Stimulated activated CD8-positive, alpha-beta memory T cell treated with anti-CD3 and anti-CD28 coated beads, Interleukin-7, amount 100 ng/mL, for 24 hours (primary cell): Measurements from ENCODE around the gene PEAK3.
"Not testable (repeated sequence)": the region's sequence is repeated elsewhere in the genome, so short reads cannot be mapped to it uniquely, and the experiment has no call there.

Experiments used
- DNase-seq: peaks from one replicate; pipeline ENCODE4 v3.0.0-alpha.2; 2020; ENCODE audit warnings: low read depth

Gene PEAK3

GRCh38 chr19:2288818-2289713 is 7.1 kb upstream of the PEAK3 start:
- no peak for DNase-seq

DNA sequence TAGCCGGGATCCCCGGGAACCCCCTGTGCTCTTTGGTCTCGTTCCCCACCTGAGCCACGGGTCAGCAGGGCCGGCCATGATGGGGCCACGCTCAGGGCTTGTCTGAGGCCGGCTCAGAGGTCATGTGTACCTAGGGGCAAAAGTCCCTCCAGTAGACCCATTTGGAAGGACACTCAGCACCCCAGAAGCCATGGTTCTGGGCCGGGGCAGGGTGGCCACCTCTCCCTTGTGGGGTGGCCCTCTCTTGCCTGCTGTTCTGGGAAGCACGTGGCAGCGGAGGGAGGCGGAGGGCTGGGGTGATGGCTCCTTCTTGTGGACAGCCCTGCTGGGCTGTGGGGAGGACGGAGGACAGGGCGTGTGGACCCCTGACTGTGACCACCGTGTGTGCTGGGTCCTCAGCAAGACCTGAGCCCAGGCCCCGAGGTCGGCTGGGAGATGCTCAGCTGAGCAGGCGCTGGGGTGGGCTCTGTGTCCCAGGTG is 6.4 kb upstream of the PEAK3 start:
- DNase-seq: no peak

GRCh38 chr19:2287585-2288337 is 5.8 kb upstream of the PEAK3 start:
- DNase-seq: no peak

DNA sequence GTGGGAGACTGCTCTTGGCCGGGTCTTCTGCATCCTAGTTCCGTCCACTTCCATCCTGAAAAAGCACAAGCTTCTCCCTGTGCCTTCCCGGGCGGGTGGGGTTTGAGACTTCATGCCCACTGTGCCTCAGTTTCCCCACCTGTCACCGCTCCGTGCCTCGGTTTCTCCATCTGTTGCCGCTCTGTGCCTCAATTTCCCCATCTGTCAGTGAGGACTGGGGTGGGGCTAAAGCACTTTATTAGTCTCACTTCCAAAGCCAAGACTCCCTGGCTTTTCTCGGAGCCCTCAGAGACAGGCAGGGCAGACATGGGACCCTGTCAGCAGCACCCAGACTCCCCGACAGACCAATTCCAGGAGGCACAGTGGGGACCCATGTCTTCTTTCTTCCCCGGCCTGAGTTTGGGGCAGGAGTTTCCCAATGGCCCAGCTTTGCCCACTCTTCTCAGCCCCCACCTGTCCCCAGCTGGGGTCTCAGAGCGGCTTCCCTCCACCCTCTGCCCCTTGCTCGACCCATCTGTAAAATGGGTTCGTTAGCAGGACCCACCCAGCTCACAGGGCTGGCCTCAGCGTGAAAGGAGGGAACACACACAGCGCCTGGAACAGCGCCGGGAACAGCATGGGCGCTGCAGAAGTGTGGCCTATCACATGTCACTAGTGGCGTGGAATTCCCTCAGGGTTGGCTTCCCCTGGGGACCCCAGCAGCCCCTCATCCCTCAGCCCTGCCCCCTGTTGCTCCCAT is 4.6 kb upstream of the PEAK3 start:
- no peak for DNase-seq

GRCh38 chr19:2283835-2284507 is 2.0 kb upstream of the PEAK3 start:
- no peak for DNase-seq

- DNase-seq: no peak
Observed at GRCh38 chr19:2282862-2283237, 875 bp upstream of the PEAK3 start.

- not testable (repeated sequence) for DNase-seq
Observed at GRCh38 chr19:2281265-2282061, 512 bp downstream of the PEAK3 start.

DNA sequence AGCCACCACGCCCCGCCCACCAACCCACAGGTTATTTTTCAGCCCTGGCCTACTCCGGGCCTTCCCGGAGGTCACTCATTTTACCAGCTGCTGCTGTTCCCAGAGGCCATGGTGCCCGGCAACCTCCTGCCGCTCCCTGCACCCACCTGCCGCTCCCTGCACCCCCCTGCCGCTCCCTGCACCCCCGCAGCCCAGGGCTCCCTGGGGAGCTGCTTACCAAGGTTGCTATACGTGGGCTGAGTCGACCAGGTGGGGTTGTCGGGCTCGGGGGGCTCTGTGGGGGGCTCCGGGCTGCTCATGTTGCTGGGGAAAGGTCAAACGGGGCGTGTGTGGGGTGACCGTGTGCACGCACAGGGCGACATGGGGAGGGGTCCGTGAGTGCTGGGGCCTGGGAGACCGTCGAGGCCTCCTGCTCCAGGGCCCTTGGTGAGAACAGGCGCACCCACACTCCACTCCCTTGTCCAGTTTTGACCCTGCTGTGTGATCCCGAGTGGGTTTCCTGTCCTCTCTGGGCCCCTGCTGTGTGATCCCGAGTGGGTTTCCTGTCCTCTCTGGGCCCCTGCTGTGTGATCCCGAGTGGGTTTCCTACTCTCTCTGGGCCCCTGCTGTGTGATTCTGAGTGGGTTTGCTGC is 1.2 kb downstream of the PEAK3 start:
- DNase-seq: no peak

GRCh38 chr19:2278459-2279158 is 3.4 kb downstream of the PEAK3 start:
- DNase-seq: no peak

GRCh38 chr19:2277138-2277537 is 4.8 kb downstream of the PEAK3 start:
- DNase-seq: no peak

DNA sequence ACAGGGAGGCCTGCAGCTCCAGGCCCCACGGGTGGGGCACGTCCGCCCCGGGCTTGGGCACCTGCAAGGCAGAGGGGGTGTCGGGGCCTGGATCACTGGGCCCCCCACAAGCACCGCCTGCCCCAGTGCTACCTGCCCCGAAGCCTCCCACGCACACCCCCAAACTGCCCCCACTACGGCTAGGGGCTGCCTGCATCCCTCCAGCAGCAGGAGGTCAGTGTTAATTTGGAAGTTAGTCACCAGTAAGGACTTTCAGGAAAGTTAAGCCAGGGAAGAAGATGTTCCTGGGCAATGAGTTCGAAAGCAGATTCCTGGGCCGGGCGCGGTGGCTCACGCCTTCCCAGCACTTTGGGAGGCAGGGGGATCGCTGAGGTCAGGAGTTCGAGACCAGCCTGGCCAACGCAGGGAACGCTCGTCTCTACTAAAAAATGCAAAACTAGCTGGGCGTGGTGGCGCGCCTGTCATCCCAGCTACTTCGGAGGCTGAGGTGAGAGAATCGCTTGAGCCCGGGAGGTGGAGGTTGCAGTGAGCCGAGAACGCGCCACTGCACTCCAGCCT is 5.5 kb downstream of the PEAK3 start:
- no peak for DNase-seq

DNA sequence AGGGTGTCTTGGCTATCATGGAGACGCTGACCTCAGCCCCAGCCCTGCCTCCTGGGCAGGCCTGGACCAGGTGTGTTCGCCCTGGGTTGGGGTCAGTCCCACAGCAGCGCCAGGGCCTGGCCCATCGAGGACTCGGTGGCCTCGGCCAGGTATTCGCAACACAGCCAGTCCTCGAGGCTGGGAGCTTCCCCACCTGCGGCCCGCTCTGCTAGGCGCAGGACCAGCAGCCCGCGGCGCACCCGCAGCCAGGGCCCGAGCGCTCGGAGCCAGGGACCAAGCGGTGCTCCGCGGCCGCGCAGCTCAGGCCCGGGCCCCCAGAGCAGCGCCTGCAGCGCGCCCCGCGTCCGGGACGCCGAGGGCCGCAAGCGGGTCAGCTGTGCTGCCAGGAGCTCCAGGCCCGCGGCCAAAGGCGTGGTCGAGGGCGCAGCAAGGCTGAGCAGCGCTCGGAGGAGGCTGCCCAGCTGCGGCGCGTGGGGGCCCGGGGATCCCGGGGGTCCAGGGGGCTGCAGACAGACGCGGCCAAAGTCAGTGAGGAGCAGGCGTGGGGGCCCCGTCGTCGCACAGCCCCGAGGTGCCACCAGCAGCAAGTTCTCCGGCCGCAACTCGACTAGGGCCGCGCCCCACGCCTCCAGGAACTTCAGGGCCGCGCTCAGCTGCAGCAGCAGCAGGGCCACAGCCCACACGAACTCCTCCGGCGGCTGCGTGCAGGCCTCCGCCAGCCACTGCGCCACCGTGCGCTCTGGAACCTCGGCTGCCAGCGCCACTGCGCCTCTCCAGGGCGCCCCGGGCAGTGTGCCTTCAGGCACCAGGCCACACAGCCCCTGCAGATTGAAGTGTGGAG is 6.2 kb downstream of the PEAK3 start:
- no peak for DNase-seq

DNA sequence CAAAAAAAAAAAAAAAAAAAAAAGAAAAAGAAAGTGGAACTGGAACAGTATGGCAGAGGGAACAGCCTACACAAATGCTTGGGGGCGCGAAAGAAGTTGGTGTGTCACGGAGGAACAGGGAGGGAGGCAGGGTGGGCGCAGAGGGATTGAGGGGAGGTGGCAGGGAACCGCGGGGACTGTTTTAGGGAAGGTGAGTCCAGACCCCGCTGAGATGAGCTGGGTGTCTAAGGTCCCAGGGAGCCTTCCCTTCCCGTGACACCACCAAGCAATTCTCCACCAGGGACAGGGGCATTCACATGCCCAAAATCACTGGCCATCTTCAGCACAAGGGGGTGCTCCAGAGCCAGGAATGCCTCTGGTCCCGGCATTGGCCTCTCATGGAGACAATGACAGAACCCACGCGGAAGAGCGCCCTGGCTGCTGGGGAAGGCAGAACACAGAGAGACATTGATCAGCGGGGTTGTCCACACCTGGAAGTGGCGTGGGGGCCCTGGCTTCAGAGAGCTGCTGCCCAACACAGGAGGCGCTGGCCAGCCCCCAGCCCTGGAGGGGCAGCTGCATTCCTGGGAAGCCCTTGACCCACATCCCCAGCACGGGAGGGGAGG is 6.9 kb downstream of the PEAK3 start:
- DNase-seq: no peak

DNA sequence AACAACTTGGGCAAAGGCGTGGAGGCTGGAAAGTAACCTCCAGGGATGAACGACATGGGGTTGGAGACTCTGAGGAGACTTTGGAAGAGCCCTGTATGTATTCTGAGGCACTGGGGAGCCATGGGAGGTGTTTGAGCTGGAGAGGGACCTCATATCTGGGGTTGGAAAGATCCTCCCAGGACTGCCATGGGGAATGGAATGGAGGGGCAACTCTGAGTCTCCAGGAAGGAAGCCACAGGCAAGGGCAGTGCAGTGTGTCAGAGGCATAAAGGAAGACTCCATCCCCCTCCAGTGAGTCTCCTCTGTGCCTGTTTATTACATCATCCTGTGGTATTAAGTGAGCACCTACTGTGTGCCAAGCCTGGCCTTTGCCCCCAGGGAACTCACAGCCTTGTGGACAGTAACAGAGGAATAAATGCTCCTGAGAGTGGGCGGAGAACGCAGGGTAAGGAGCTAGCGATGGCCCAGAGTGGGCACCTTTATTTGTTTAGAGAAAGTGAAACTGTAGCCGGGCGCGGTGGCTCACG is 7.7 kb downstream of the PEAK3 start:
- no peak for DNase-seq

DNA sequence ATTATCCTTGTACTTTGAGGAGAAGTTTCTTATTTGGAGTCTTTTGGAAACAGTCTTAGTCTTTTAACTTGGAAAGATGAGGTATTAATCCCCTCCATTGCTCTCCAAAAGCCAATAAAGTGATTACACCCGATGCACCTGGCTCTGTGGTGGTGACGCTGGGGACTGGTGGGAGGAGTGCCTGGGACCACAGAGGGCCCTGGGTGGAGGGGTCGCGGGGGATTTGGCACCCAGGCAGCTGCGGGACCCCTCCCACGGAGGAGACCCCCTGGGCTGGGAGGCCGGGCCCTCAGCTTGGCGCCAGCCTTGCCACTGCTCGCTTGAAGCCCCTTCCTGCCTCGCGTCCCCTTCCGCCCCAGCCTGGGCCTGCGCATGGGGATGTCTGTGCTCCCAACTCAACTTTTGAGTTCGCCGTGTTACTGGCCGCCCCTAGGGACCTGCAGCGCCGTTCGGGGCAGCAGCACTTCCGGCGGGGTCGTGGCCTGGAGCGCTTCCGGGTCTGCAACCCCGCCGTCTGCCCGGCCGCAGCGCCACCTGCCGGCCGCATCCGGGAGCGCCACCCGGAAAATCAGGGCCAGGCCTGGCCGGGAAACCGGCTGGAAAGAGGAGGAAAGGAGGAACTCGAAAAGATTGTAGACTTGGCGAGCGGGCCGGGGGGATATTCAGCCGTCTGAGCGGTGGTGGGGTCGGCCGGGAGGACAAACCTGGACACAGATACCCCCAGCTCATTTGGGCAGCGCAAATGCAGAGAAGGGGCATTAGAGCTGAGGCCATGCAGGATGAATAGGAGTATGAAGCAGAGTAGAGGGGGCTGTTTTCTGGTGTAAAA is 8.4 kb downstream of the PEAK3 start:
- peak; percentile 55 for DNase-seq

GRCh38 chr19:2271234-2272103 is 10.5 kb downstream of the PEAK3 start:
- DNase-seq: no peak
